HL-60/S4 treated with retinoic acid at 250 ng/mL for 4 days and 3 days (cell line): ENCODE results near the gene MED9.

ENCODE experiments used
- in situ Hi-C: fragments of 300-500 bp; cut with MboI; formaldehyde crosslinking; loops from 2 replicates; pipeline ENCODE4 v1.7.0; 2022; ENCODE audit warnings: low sequenced_read_pairs

MED9 gene

GRCh38 chr17:17503566-17504130 is 26.8 kb downstream of the MED9 start:
- in situ Hi-C loops: no loop called here

GRCh38 chr17:17504341-17505140 is 27.7 kb downstream of the MED9 start:
- in situ Hi-C loops: no loop called here

- in situ Hi-C loops: no loop called here
These were observed 28.4 kb downstream of the MED9 start for GRCh38 chr17:17505151-17505550.

GRCh38 chr17:17505610-17506171 is 28.9 kb downstream of the MED9 start:
- in situ Hi-C loops: no loop called here

GRCh38 chr17:17506181-17506741 is 29.5 kb downstream of the MED9 start:
- in situ Hi-C loops: no loop called here

- in situ Hi-C loops: no loop called here
These were observed 30.2 kb downstream of the MED9 start for GRCh38 chr17:17506893-17507464.

GRCh38 chr17:17507465-17508011 is 30.7 kb downstream of the MED9 start:
- in situ Hi-C loops: no loop called here

- in situ Hi-C loops: no loop called here
These were observed 31.3 kb downstream of the MED9 start for GRCh38 chr17:17508019-17508535.

GRCh38 chr17:17508646-17509591 is 32.1 kb downstream of the MED9 start:
- in situ Hi-C loops: no loop called here

GRCh38 chr17:17509601-17510425 is 33.0 kb downstream of the MED9 start:
- in situ Hi-C loops: no loop called here

GRCh38 chr17:17510456-17511292 is 33.9 kb downstream of the MED9 start:
- in situ Hi-C loops: no loop called here

GRCh38 chr17:17511293-17511741 is 34.5 kb downstream of the MED9 start:
- in situ Hi-C loops: no loop called here

GRCh38 chr17:17511881-17512858 is 35.4 kb downstream of the MED9 start:
- in situ Hi-C loops: no loop called here

- in situ Hi-C loops: no loop called here
These were observed 36.1 kb downstream of the MED9 start for GRCh38 chr17:17512866-17513265.

GRCh38 chr17:17513626-17514025 is 36.8 kb downstream of the MED9 start:
- in situ Hi-C loops: no loop called here

- in situ Hi-C loops: no loop called here
These were observed 37.7 kb downstream of the MED9 start for GRCh38 chr17:17514361-17514992.
